C4-2B (cell line): ENCODE data around the gene RBMS3.

Experiments
- H3K27ac ChIP-seq: fragments of 450-650 bp; 2 replicates; pipeline ENCODE4 v1.5.1; 2017
- CTCF ChIP-seq: fragments of 450-650 bp; conservative IDR thresholded peaks from 2 replicates; pipeline ENCODE4 v1.5.1; 2017; ENCODE audit warnings: mild to moderate bottlenecking
- ZFX ChIP-seq: fragments of 450-650 bp; IDR thresholded peaks from 2 replicates; pipeline ENCODE4 v1.6.1; 2017

The RBMS3 gene

GRCh38 chr3:29694331-29694730 lies 413.5 kb downstream of the RBMS3 start:
- TF ChIP-seq ZFX (no peak), CTCF (no peak)
- no peak overlapping the region for H3K27ac ChIP-seq

- TF ChIP-seq CTCF (no peak), ZFX (no peak)
- H3K27ac ChIP-seq: no peak overlapping the region
Measured at GRCh38 chr3:29694783-29695182, 413.9 kb downstream of the RBMS3 start.

GRCh38 chr3:29695201-29695600 lies 414.3 kb downstream of the RBMS3 start:
- H3K27ac ChIP-seq: no peak overlapping the region
- TF ChIP-seq CTCF (no peak), ZFX (no peak)

GRCh38 chr3:29695643-29696198 lies 414.9 kb downstream of the RBMS3 start:
- H3K27ac ChIP-seq: no peak overlapping the region
- TF ChIP-seq CTCF (no peak), ZFX (no peak)

- TF ChIP-seq ZFX: no peak
- TF ChIP-seq CTCF: no peak
- H3K27ac ChIP-seq: no peak overlapping the region
Measured at GRCh38 chr3:29696311-29696710, 415.4 kb downstream of the RBMS3 start.

- TF ChIP-seq ZFX (no peak), CTCF (no peak)
- no peak overlapping the region for H3K27ac ChIP-seq
Measured at GRCh38 chr3:29697989-29698388, 417.1 kb downstream of the RBMS3 start.

- H3K27ac ChIP-seq: no peak overlapping the region
- TF ChIP-seq ZFX (no peak), CTCF (no peak)
Measured at GRCh38 chr3:29700256-29700655, 419.4 kb downstream of the RBMS3 start.
